ENCODE results near the gene THSD7A. TPM values are rescaled to one million over a fixed set of nuclear protein-coding genes. Genes with fewer than 3 reads are reported as not detected.

THSD7A gene
- total RNA-seq, 1 experiment from 2014 or later, result 5.9 TPM

DNA sequence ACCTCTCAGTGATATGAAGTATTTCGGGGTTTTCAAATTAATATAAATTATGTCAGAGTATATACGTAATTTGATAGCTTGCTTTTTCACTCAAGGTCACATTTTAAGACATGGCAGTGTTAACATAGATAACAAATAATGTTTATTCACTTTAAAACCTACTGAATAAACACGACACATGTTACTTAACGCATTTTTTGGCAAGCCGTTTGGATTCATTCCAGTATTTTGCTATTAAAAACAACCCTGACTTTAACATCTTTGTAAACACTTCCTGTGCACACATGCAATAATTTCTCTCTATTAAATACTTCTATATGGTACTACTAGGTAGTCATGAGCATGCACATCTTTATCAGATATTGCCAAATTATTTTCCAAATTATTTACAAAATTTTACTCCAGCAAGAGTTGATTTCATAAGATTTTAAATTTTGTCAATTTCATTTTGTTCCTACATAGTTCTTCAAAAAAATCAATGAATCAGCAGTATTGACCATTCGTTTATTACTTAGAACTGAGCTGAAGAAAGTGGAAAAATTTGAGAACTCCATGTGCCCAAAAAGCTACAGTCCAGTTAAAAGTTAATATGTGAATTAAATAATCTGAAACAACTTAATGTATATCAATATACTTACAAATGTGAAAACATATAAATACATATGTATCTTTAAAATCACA is 26.8 kb upstream of the THSD7A start:
- H3K36me3 Mint-ChIP-seq (ENCODE audit: insufficient read depth, unreplicated experiment), result no peaks in the 10 kb centered on the region
- H3K27ac Mint-ChIP-seq (ENCODE audit: unreplicated experiment), result no peak overlapping the region
- no peak overlapping the region for H3K4me3 Mint-ChIP-seq (ENCODE audit: low read depth, unreplicated experiment)
- no peaks in the 10 kb centered on the region for H3K4me1 Mint-ChIP-seq (ENCODE audit: low read depth, unreplicated experiment)
- CTCF ChIA-PET, result no interaction called here
- peaks cover 8% of the 10 kb centered on the region for H3K9me3 Mint-ChIP-seq (ENCODE audit: low read depth, unreplicated experiment)
- H3K27me3 Mint-ChIP-seq (ENCODE audit: unreplicated experiment), result no peaks in the 10 kb centered on the region
- intact Hi-C loops (cut with micrococcal nuclease; ENCODE audit: unreplicated experiment), result no loop called here
- no peak for DNase-seq
- no TSS peak for BruUV-seq (replicated peaks)
- TF ChIP-seq CTCF (IDR thresholded peaks at IDR 0.05; ENCODE audit: unreplicated experiment), result no peak

DNA sequence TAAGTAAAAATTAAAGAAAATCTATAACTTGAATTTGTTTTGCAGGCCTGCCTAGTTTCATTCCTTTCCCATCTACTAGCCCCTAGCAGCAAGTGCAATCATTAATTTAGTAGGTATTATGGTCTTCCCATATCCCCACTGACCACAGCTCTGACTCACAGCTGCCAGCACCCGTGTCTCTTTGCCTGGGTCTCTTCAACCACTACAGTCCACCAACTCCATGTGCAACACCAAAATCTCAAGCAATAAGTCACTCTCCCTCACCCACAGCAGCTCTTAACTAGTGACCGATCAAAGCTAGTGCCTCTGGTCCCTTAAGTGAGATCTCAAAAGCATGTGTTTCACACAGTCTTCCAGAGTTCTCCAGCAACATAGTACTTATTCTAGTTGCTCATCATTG is 26.0 kb upstream of the THSD7A start:
- H3K36me3 Mint-ChIP-seq (ENCODE audit: insufficient read depth, unreplicated experiment), result no peaks in the 10 kb centered on the region
- no peak for DNase-seq
- H3K9me3 Mint-ChIP-seq (ENCODE audit: low read depth, unreplicated experiment), result peaks cover 8% of the 10 kb centered on the region
- no peaks in the 10 kb centered on the region for H3K27me3 Mint-ChIP-seq (ENCODE audit: unreplicated experiment)
- no peaks in the 10 kb centered on the region for H3K4me1 Mint-ChIP-seq (ENCODE audit: low read depth, unreplicated experiment)
- intact Hi-C loops (cut with micrococcal nuclease; ENCODE audit: unreplicated experiment), result no loop called here
- CTCF ChIA-PET, result no interaction called here
- no peak for TF ChIP-seq CTCF (IDR thresholded peaks at IDR 0.05; ENCODE audit: unreplicated experiment)
- no TSS peak for BruUV-seq (replicated peaks)
- H3K27ac Mint-ChIP-seq (ENCODE audit: unreplicated experiment), result peak overlapping the region; percentile 38
- no peak overlapping the region for H3K4me3 Mint-ChIP-seq (ENCODE audit: low read depth, unreplicated experiment)

DNA sequence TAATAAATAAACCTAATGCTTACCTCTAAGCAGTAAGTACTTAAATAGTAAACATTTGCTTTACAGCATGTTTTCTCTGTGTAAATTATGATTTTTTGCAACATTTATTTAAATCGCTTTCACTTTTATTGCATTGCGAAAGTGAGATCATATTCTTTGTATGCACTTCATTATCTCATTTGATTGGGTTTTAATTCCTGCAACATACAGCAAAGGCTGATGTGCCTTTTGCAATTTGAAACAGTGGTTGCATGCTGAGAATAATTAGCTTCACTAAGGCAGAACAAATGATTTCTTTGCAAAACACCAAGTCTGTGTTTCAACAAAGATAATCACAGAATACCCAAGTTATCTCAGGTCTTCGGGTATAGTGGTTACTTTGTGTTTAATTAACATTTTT is 16.3 kb upstream of the THSD7A start:
- BruUV-seq (replicated peaks), result no TSS peak
- DNase-seq, result no peak
- Mint-ChIP-seq H3K4me3 (ENCODE audit: low read depth, unreplicated experiment) (no peak overlapping the region), H3K27me3 (ENCODE audit: unreplicated experiment) (no peaks in the 10 kb centered on the region), H3K27ac (ENCODE audit: unreplicated experiment) (no peak overlapping the region), H3K4me1 (ENCODE audit: low read depth, unreplicated experiment) (peaks cover 8% of the 10 kb centered on the region), H3K36me3 (ENCODE audit: insufficient read depth, unreplicated experiment) (no peaks in the 10 kb centered on the region), H3K9me3 (ENCODE audit: low read depth, unreplicated experiment) (no peaks in the 10 kb centered on the region)
- TF ChIP-seq CTCF (IDR thresholded peaks at IDR 0.05; ENCODE audit: unreplicated experiment), result no peak
- CTCF ChIA-PET, result no interaction called here
- intact Hi-C loops (cut with micrococcal nuclease; ENCODE audit: unreplicated experiment), result no loop called here

DNA sequence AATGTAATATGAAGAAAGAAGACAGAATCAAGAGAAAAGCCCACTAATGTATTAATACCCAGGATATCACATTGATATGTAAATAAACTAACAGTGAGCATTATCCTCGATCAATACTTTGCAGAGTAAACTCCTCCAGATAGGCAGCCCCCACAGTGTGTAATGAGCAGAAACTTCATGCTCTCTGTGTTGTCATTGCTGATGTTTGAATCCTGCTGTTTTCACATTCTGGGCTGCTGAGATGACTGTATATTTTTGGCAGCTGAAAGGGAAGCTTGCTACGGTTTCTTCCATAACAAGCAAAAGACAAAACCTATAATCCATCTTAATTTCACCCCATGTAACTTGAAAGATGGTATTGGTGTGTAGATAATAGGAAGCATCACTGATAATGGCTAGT is 15.3 kb upstream of the THSD7A start:
- Mint-ChIP-seq H3K4me1 (ENCODE audit: low read depth, unreplicated experiment) (peaks cover 10% of the 10 kb centered on the region), H3K27me3 (ENCODE audit: unreplicated experiment) (no peaks in the 10 kb centered on the region), H3K27ac (ENCODE audit: unreplicated experiment) (no peak overlapping the region), H3K36me3 (ENCODE audit: insufficient read depth, unreplicated experiment) (no peaks in the 10 kb centered on the region), H3K9me3 (ENCODE audit: low read depth, unreplicated experiment) (no peaks in the 10 kb centered on the region), H3K4me3 (ENCODE audit: low read depth, unreplicated experiment) (no peak overlapping the region)
- CTCF ChIA-PET, result interaction anchor here (1.0 kb wide), 1 partner anchor 218 kb away, joined by 3 read pairs; no protein-coding TSS in a partner anchor
- BruUV-seq (replicated peaks), result no TSS peak
- intact Hi-C loops (cut with micrococcal nuclease; ENCODE audit: unreplicated experiment), result no loop called here
- no peak for TF ChIP-seq CTCF (IDR thresholded peaks at IDR 0.05; ENCODE audit: unreplicated experiment)
- DNase-seq, result no peak

Measured in Calu3 (cell line).